K562 (cell line): ENCODE data around the gene OR51S1. TPM values are rescaled to one million over a fixed set of nuclear protein-coding genes. Genes with fewer than 3 reads are reported as not detected.

Source experiments
- ATAC-seq: fragments of 200-7000 bp; cut with Tn5 transposase; 3 replicates; pipeline ENCODE4 v1.9.1; 2020; ENCODE audit warnings: moderate library complexity
- BruUV-seq: library from RNA; stranded (reverse); fragments of 400-500 nt; replicated peaks from 2 replicates; lab custom pipeline; 2021; lab: Mats Ljungman, UMichigan
- CTCF ChIA-PET: fragments of 300-600 bp; formaldehyde crosslinking; extraction: SDS; loops from one replicate; lab custom pipeline; 2021; ENCODE audit warnings: low intra/inter-chr PET ratio; lab: Yijun Ruan, JAX
- POLR2A ChIA-PET: fragments of 300-600, 350-650 bp; sonication (Branson Sonifier 250); formaldehyde crosslinking; extraction: SDS; loops from one replicate; lab custom pipeline; 2021; ENCODE audit warnings: antibody characterized with exemption, inconsistent platforms; lab: Yijun Ruan, JAX
- DNase-seq, 4 experiments: peaks; one replicate each; pipeline versions ENCODE4 v3.0.0 to v3.0.0-alpha.2; 2011 to 2018; ENCODE audit warnings: low spot score in 3 of 4, mixed read lengths in 3 of 4; ENCODE audit errors: extremely low read depth in 1 of 4
- FAIRE-seq: peaks from 2 replicates; lab custom pipeline; 2011; peaks lifted over from hg19 to GRCh38; lab: Jason Lieb, UNC
- H2AFZ ChIP-seq: 2 replicates; pipeline ENCODE4 v1.6.0; 2011; ENCODE audit warnings: low read depth, low read length, control low read depth, inconsistent platforms
- H3K27ac ChIP-seq: fragments of 200-600 bp; 3 replicates; pipeline ENCODE4 v1.8.0; 2011; ENCODE audit warnings: low read depth, mild to moderate bottlenecking, control low read depth, inconsistent platforms, low read length, moderate library complexity, mixed read lengths; ENCODE audit errors: extremely low read depth
- H3K27me3 ChIP-seq, 2 experiments: fragments of 300-600 bp in 1 of 2; 2 replicates in 1 of 2; 3 replicates in 1 of 2; pipeline versions ENCODE4 v1.6.0 to v1.8.0; 2011; ENCODE audit warnings: inconsistent platforms in 2 of 2, low read length in 2 of 2, mild to moderate bottlenecking in 1 of 2, mixed read lengths in 1 of 2, moderate library complexity in 1 of 2; ENCODE audit not compliant: control insufficient read depth in 2 of 2, insufficient read depth in 2 of 2
- H3K36me3 ChIP-seq: fragments of 300-600 bp; 3 replicates; pipeline ENCODE4 v1.8.0; 2011; ENCODE audit warnings: mild to moderate bottlenecking, low read length, inconsistent platforms; ENCODE audit not compliant: control insufficient read depth, insufficient read depth
- H3K4me1 ChIP-seq, 2 experiments: fragments of 200-600 bp in 1 of 2; replicated peaks in 1 of 2; 2 replicates in 1 of 2; 3 replicates in 1 of 2; pipeline versions ENCODE4 v1.5.1 to v1.8.0; 2011; ENCODE audit warnings: inconsistent platforms in 2 of 2, low read length in 2 of 2, mild to moderate bottlenecking in 1 of 2, mixed read lengths in 1 of 2, moderate library complexity in 1 of 2; ENCODE audit not compliant: control insufficient read depth in 2 of 2, insufficient read depth in 2 of 2
- H3K4me2 ChIP-seq: 2 replicates; pipeline ENCODE4 v1.6.1; 2011; ENCODE audit warnings: low read length, control low read depth, inconsistent platforms, mixed read lengths; ENCODE audit not compliant: insufficient read depth
- H3K4me3 ChIP-seq: fragments of 200-600 bp; sonication (generic), shearing (Covaris generic); 2 replicates; pipeline ENCODE4 v1.5.1; 2016; ENCODE audit warnings: control low read depth, inconsistent platforms
- H3K79me2 ChIP-seq: fragments of 200-600 bp; 3 replicates; pipeline ENCODE4 v1.8.0; 2011; ENCODE audit warnings: low read length, inconsistent platforms; ENCODE audit not compliant: control insufficient read depth, insufficient read depth
- H3K9ac ChIP-seq, 2 experiments: 2 replicates each; pipeline versions ENCODE4 v1.6.0 to v1.6.1; 2011; ENCODE audit warnings: low read depth in 2 of 2, low read length in 2 of 2, control low read depth in 1 of 2, inconsistent platforms in 1 of 2, mild to moderate bottlenecking in 1 of 2, mixed read lengths in 1 of 2; ENCODE audit not compliant: insufficient read depth in 1 of 2
- H3K9me1 ChIP-seq: one replicate; pipeline ENCODE4 v1.6.0; 2011; ENCODE audit warnings: inconsistent platforms, mild to moderate bottlenecking, low read length, moderate library complexity; ENCODE audit not compliant: control insufficient read depth, insufficient read depth
- H3K9me3 ChIP-seq: replicated peaks from 2 replicates; pipeline ENCODE4 v1.5.1; 2011; ENCODE audit warnings: low read depth, low read length, inconsistent platforms; ENCODE audit not compliant: control insufficient read depth, insufficient read depth
- H4K20me1 ChIP-seq: replicated peaks from 2 replicates; pipeline ENCODE4 v1.6.1; 2011; ENCODE audit warnings: low read length, inconsistent platforms, mixed read lengths; ENCODE audit not compliant: control insufficient read depth, insufficient read depth
- CBFA2T3 ChIP-seq: fragments of 450-650 bp; IDR thresholded peaks from 2 replicates; pipeline ENCODE4 v1.6.1; 2017
- E2F3 ChIP-seq: fragments of 250-450 bp; sonication (Bioruptor Pico); IDR thresholded peaks from 2 replicates; pipeline ENCODE4 v1.4.0; 2020; ENCODE audit warnings: mild to moderate bottlenecking
- FOXA3 ChIP-seq, 2 experiments: fragments of 450-650 bp in 1 of 2; sonication (generic) in 1 of 2; formaldehyde crosslinking; IDR thresholded peaks in 1 of 2; conservative IDR thresholded peaks in 1 of 2; 2 replicates each; pipeline versions ENCODE4 v1.4.0 to v1.8.0; 2020 to 2022; ENCODE audit warnings: mild to moderate bottlenecking in 2 of 2, missing genetic modification reagents in 1 of 2
- FUS ChIP-seq: fragments of 200-400 bp; formaldehyde crosslinking; optimal IDR thresholded peaks from 2 replicates; pipeline ENCODE3; 2017; ENCODE audit warnings: low read depth, low read length
- HMG20B ChIP-seq: fragments of 250-450 bp; sonication (Bioruptor Pico); IDR thresholded peaks from 2 replicates; pipeline ENCODE4 v1.5.0; 2021; ENCODE audit warnings: mild to moderate bottlenecking
- JUN ChIP-seq, 2 experiments: sonication (generic) in 1 of 2; formaldehyde crosslinking in 1 of 2; IDR thresholded peaks; 2 replicates each; pipeline versions ENCODE4 v1.6.1 to v1.8.0; 2012 to 2022; ENCODE audit warnings: borderline replicate concordance in 2 of 2, mild to moderate bottlenecking in 2 of 2, improper control_type of control experiment in 1 of 2, low read depth in 1 of 2, low read length in 1 of 2, missing genetic modification reagents in 1 of 2
- KAT7 ChIP-seq: sonication (generic); formaldehyde crosslinking; IDR thresholded peaks from 2 replicates; pipeline ENCODE4 v1.8.0; 2022; ENCODE audit warnings: missing genetic modification reagents, mild to moderate bottlenecking, borderline replicate concordance
- PBX2 ChIP-seq, 2 experiments: IDR thresholded peaks in 1 of 2; conservative IDR thresholded peaks in 1 of 2; 2 replicates each; pipeline ENCODE4 v1.6.1; 2016; ENCODE audit warnings: low read depth in 2 of 2, mild to moderate bottlenecking in 1 of 2, missing compliant biosample characterization in 1 of 2, missing genetic modification characterization in 1 of 2, moderate library complexity in 1 of 2
- RBBP5 ChIP-seq: fragments of 200-600 bp; sonication (generic); IDR thresholded peaks from 2 replicates; pipeline ENCODE4 v1.6.1; 2012; ENCODE audit warnings: borderline replicate concordance, mild to moderate bottlenecking, low read length, control low read depth, inconsistent platforms; ENCODE audit not compliant: insufficient read depth, poor library complexity, severe bottlenecking
- RFX5 ChIP-seq: IDR thresholded peaks from 2 replicates; pipeline ENCODE4 v1.6.1; 2011; ENCODE audit warnings: low read depth, mild to moderate bottlenecking, improper control_type of control experiment, low read length
- SAP30 ChIP-seq: fragments of 200-600 bp; sonication (generic); IDR thresholded peaks from 2 replicates; pipeline ENCODE4 v1.6.1; 2012; ENCODE audit warnings: borderline replicate concordance, low read depth, mild to moderate bottlenecking, moderate library complexity, low read length, control low read depth, inconsistent platforms; ENCODE audit not compliant: insufficient read depth, poor library complexity, severe bottlenecking
- TEAD1 ChIP-seq, 2 experiments: fragments of 450-650 bp in 1 of 2; sonication (generic) in 1 of 2; formaldehyde crosslinking; IDR thresholded peaks; 2 replicates each; pipeline versions ENCODE4 v1.4.0 to v1.8.0; 2020 to 2022; ENCODE audit warnings: mild to moderate bottlenecking in 2 of 2, missing genetic modification reagents in 1 of 2
- THRA ChIP-seq: fragments of 450-650 bp; IDR thresholded peaks from 2 replicates; pipeline ENCODE4 v1.6.1; 2017; ENCODE audit warnings: mild to moderate bottlenecking, moderate library complexity
- ZNF695 ChIP-seq: fragments of 450-650 bp; formaldehyde crosslinking; IDR thresholded peaks from 2 replicates; pipeline ENCODE4 v1.4.0; 2020; ENCODE audit warnings: mild to moderate bottlenecking, moderate library complexity
- ZNF778 ChIP-seq: fragments of 450-650 bp; formaldehyde crosslinking; IDR thresholded peaks from 2 replicates; pipeline ENCODE4 v1.4.0; 2020; ENCODE audit warnings: mild to moderate bottlenecking, moderate library complexity
- in situ Hi-C: fragments of 300-500 bp; cut with MboI; formaldehyde crosslinking; loops from 4 replicates; pipeline ENCODE4 v1.15.0; 2018; ENCODE audit warnings: inconsistent platforms, mixed read lengths
- intact Hi-C: fragments of 100-400 bp; cut with micrococcal nuclease; formaldehyde crosslinking; loops from 2 replicates; pipeline ENCODE4 v1.14.2; 2022
- polyA plus RNA-seq, 8 experiments: library from polyadenylated mRNA; depleted of rRNA in 4 of 8; stranded (reverse) in 5 of 8; unstranded in 3 of 8; fragments of >200 nt; fragmentation: Nextera tagmentation in 2 of 8; fragmentation: Illumina TruSeq in 1 of 8; extraction: Ambion mirVana in 2 of 8; extraction: Trizol in 1 of 8; gene quantifications; 2 replicates each; pipeline versions ENCODE4 v1.2.1 to v1.2.3, GENCODE V29; 2011 to 2014; ENCODE audit warnings: inconsistent platforms in 1 of 8, missing spikeins in 1 of 8
- total RNA-seq, 7 experiments: library from RNA; depleted of rRNA in 6 of 7; stranded (reverse); fragments of >200 nt in 6 of 7; fragmentation: Illumina TruSeq in 2 of 7; extraction: Trizol in 2 of 7; gene quantifications; 2 replicates each; pipeline versions ENCODE4 v1.2.1 to v1.2.3, GENCODE V29; 2011 to 2021; ENCODE audit warnings: low replicate concordance in 1 of 7
- TF ChIP-seq, protein P1 (sequence below): fragments of 250-450 bp; sonication (Bioruptor Pico); IDR thresholded peaks from 2 replicates; pipeline ENCODE4 v1.5.0; 2020; ENCODE audit warnings: mild to moderate bottlenecking, borderline replicate concordance

Gene OR51S1
- total and polyA plus RNA-seq, 9 of the 15 experiments (the other 6 are each of a cell fraction or from before 2014, with no cell fraction given): not detected

- ChIA-PET POLR2A (no interaction called here), CTCF (no interaction called here)
- Histone ChIP-seq H3K9me1 (no peaks in the 10 kb centered on the region), H3K4me2 (no peak overlapping the region), H2AFZ (no peak overlapping the region), H3K9ac (no peak overlapping the region), H3K4me3 (no peak overlapping the region), H3K36me3 (no peaks in the 10 kb centered on the region), H3K27ac (no peak overlapping the region), H3K27me3 (peaks cover 2 to 6% of the 10 kb centered on the region in 2 experiments; a peak in 3 of 5 replicates)
- in situ Hi-C loops: no loop called here
- BruUV-seq: no TSS peak
- FAIRE-seq (no peak), ATAC-seq (no peak)
- TF ChIP-seq JUN (IDR thresholded peaks at IDR 0.05; ENCODE audit: borderline replicate concordance, low read depth, low read length) (no peak), JUN (CRISPR knock-in tag; IDR thresholded peaks at IDR 0.05; ENCODE audit: borderline replicate concordance) (no peak), ZNF778 (CRISPR knock-in tag) (no peak), HMG20B (CRISPR knock-in tag) (no peak), ZNF695 (CRISPR knock-in tag) (no peak), FOXA3 (CRISPR knock-in tag; conservative IDR thresholded peaks at IDR 0.05 in 1 of 2, IDR thresholded peaks at IDR 0.05 in 1 of 2) (no peak), PBX2 (CRISPR knock-in tag; IDR thresholded peaks at IDR 0.05; ENCODE audit: low read depth) (no peak), PBX2 (tag; conservative IDR thresholded peaks at IDR 0.05; ENCODE audit: low read depth) (no peak), FUS (no peak), SAP30 (no peak), RFX5 (no peak), TEAD1 (CRISPR knock-in tag; IDR thresholded peaks at IDR 0.05) (no peak), THRA (no peak), KAT7 (CRISPR knock-in tag) (no peak), RBBP5 (no peak), CBFA2T3 (no peak), E2F3 (CRISPR knock-in tag) (no peak)
- TF ChIP-seq, protein P1, sequence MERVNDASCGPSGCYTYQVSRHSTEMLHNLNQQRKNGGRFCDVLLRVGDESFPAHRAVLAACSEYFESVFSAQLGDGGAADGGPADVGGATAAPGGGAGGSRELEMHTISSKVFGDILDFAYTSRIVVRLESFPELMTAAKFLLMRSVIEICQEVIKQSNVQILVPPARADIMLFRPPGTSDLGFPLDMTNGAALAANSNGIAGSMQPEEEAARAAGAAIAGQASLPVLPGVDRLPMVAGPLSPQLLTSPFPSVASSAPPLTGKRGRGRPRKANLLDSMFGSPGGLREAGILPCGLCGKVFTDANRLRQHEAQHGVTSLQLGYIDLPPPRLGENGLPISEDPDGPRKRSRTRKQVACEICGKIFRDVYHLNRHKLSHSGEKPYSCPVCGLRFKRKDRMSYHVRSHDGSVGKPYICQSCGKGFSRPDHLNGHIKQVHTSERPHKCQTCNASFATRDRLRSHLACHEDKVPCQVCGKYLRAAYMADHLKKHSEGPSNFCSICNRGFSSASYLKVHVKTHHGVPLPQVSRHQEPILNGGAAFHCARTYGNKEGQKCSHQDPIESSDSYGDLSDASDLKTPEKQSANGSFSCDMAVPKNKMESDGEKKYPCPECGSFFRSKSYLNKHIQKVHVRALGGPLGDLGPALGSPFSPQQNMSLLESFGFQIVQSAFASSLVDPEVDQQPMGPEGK (CRISPR knock-in tag): no peak
- TF ChIP-seq, all 486 proteins: peak for 0
- Histone ChIP-seq H3K79me2 (no peaks in the 10 kb centered on the region), H3K9me3 (no peaks in the 10 kb centered on the region), H4K20me1 (no peaks in the 10 kb centered on the region), H3K4me1 (no peaks in the 10 kb centered on the region)
- no peak for DNase-seq
- intact Hi-C loops: no loop called here
Observed at GRCh38 chr11:4825132-4825531, 23.9 kb downstream of the OR51S1 start.
